ENCODE data around the gene SOWAHD. TPM values are rescaled to one million over a fixed set of nuclear protein-coding genes. Genes with fewer than 3 reads are reported as not detected.
"Not testable (repeated sequence)": the region's sequence is repeated elsewhere in the genome, so short reads cannot be mapped to it uniquely, and the experiment has no call there.

The SOWAHD gene
- 1.8 and 3.0 TPM in 2 replicates for total RNA-seq (2014; rRNA removed; shearing (Covaris generic))

- peak; percentile 68 for DNase-seq (ENCODE audit: low read depth)
Observed at GRCh38 chrX:119757979-119758730, at the start of gene SOWAHD. Gene SOWAHD (plus strand): TSS chrX:119758588. CDS start chrX:119758668, 80 bp downstream.

GRCh38 chrX:119708936-119709335, 49.5 kb upstream of the SOWAHD start:
- no peak for DNase-seq (ENCODE audit: low read depth)

- DNase-seq (ENCODE audit: low read depth): no peak
Observed at GRCh38 chrX:119709630-119710029, 48.8 kb upstream of the SOWAHD start.

- peak; percentile 40 for DNase-seq (ENCODE audit: low read depth)
Observed at GRCh38 chrX:119721487-119721886, 36.9 kb upstream of the SOWAHD start.

GRCh38 chrX:119721926-119722325, 36.5 kb upstream of the SOWAHD start:
- no peak for DNase-seq (ENCODE audit: low read depth)

- DNase-seq (ENCODE audit: low read depth): peak; percentile 71
Observed at GRCh38 chrX:119726900-119727555, 31.4 kb upstream of the SOWAHD start.

- no peak for DNase-seq (ENCODE audit: low read depth)
Observed at GRCh38 chrX:119728487-119728886, 29.9 kb upstream of the SOWAHD start.

- DNase-seq (ENCODE audit: low read depth): peak; percentile 68
Observed at GRCh38 chrX:119729408-119730201, 28.8 kb upstream of the SOWAHD start.

GRCh38 chrX:119734897-119735339, 23.5 kb upstream of the SOWAHD start:
- DNase-seq (ENCODE audit: low read depth): peak; percentile 42

GRCh38 chrX:119735467-119735866, 22.9 kb upstream of the SOWAHD start:
- DNase-seq (ENCODE audit: low read depth): no peak

GRCh38 chrX:119736206-119736764, 22.1 kb upstream of the SOWAHD start:
- DNase-seq (ENCODE audit: low read depth): no peak

- DNase-seq (ENCODE audit: low read depth): no peak
Observed at GRCh38 chrX:119738742-119739141, 19.6 kb upstream of the SOWAHD start.

GRCh38 chrX:119745283-119745848, 13.0 kb upstream of the SOWAHD start:
- peak; percentile 37 for DNase-seq (ENCODE audit: low read depth)

- not testable (repeated sequence) for DNase-seq (ENCODE audit: low read depth)
Observed at GRCh38 chrX:119750131-119750530, 8.3 kb upstream of the SOWAHD start.

- not testable (repeated sequence) for DNase-seq (ENCODE audit: low read depth)
Observed at GRCh38 chrX:119750751-119751150, 7.6 kb upstream of the SOWAHD start.

- no peak for DNase-seq (ENCODE audit: low read depth)
Observed at GRCh38 chrX:119753001-119753400, 5.4 kb upstream of the SOWAHD start.

GRCh38 chrX:119753639-119754257, 4.6 kb upstream of the SOWAHD start:
- DNase-seq (ENCODE audit: low read depth): peak; percentile 75

- no peak for DNase-seq (ENCODE audit: low read depth)
Observed at GRCh38 chrX:119755981-119756533, 2.3 kb upstream of the SOWAHD start.

GRCh38 chrX:119756926-119757635, 1.3 kb upstream of the SOWAHD start:
- no peak for DNase-seq (ENCODE audit: low read depth)

GRCh38 chrX:119757646-119757978, 776 bp upstream of the SOWAHD start:
- DNase-seq (ENCODE audit: low read depth): no peak
